Measurements from ENCODE around the gene IMMT.

The IMMT gene

DNA sequence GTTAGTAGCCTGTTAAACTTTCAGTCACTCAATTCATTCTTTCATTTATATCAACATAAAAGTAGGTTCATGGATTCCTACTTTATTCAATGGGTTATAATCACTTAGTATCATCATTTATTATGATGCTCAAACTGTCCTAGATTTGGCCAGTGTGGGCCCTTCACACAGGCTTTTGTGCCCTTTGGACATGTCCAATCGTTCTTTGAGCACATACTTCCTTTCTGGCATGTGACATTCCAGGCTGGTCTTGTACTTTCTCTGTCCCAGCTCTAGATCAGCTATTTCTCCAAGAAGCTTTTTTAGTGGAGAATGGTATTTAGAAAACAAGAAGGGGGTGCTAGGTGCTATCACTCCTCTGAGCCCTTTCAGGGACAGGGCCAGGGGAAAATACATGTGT lies 101.0 kb downstream of the IMMT start:
- no peak for DNase-seq (ENCODE audit: low read depth in 3 of 3, low spot score in 1 of 3)
